ENCODE results near the gene GATA2.

Gene GATA2

DNA sequence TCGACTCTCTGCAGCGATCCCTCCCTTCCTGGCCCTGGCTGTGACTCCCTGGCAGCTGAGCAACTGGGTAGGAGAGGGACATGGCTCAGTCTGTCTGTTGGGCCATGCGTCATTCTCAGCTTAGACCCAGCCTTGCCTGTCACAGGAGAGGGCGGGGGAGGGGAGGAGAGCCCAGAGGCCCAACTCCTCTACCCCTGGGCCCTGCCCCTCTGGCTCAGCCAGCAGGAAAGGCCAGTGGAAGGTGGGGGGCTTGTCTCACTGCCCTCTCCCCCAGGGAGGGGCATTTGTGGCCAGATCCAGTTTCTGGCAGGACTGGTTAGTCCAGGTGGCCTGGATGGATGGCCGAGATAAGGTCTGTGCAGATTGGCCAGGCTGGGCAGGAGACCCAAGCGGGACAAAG, 57.9 kb downstream of the GATA2 start:
- DNase-seq (ENCODE audit: low spot score) = no peak

DNA sequence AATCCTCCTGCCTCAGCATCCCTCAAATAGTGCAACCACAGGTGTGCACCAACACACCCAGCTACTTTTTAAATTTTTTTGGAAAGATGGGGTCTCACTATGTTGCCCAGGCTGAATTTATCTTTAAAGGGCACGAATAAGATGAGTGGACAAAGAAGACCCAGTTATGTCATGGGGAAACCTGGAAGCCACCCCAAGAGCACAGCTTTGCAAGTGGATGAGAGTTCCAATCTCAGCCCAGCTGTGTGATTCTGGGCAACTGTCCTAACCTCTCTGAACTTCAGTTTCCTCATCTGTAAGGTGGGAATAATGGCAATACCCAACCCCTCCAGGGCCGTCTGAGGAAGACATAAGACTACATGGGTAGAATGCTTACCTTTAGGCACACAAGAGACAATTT, 58.5 kb downstream of the GATA2 start:
- H3K27ac ChIP-seq = no peak overlapping the region
- ChIA-PET CTCF (interaction anchor here (0.6 to 0.7 kb wide), 2 partner anchors 18 to 150 kb away, joined by 3 to 6 read pairs; no protein-coding TSS in a partner anchor), POLR2A (ENCODE audit: low non-redundant PET) (no interaction called here)
- TF ChIP-seq, protein P1, sequence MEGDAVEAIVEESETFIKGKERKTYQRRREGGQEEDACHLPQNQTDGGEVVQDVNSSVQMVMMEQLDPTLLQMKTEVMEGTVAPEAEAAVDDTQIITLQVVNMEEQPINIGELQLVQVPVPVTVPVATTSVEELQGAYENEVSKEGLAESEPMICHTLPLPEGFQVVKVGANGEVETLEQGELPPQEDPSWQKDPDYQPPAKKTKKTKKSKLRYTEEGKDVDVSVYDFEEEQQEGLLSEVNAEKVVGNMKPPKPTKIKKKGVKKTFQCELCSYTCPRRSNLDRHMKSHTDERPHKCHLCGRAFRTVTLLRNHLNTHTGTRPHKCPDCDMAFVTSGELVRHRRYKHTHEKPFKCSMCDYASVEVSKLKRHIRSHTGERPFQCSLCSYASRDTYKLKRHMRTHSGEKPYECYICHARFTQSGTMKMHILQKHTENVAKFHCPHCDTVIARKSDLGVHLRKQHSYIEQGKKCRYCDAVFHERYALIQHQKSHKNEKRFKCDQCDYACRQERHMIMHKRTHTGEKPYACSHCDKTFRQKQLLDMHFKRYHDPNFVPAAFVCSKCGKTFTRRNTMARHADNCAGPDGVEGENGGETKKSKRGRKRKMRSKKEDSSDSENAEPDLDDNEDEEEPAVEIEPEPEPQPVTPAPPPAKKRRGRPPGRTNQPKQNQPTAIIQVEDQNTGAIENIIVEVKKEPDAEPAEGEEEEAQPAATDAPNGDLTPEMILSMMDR (conservative IDR thresholded peaks at IDR 0.05; ENCODE audit: low read depth) = no peak
- no peak for DNase-seq (ENCODE audit: low spot score)

More for the DNA sequence above, 57.9 kb downstream of the GATA2 start:
- ChIA-PET POLR2A (ENCODE audit: low non-redundant PET) (no interaction called here), CTCF (interaction anchor here (0.6 kb wide), 1 partner anchor 18 kb away, joined by 6 read pairs; no protein-coding TSS in a partner anchor)
- H3K27ac ChIP-seq = no peak overlapping the region
- TF ChIP-seq, protein P1 (conservative IDR thresholded peaks at IDR 0.05; ENCODE audit: low read depth) = no peak

DNA sequence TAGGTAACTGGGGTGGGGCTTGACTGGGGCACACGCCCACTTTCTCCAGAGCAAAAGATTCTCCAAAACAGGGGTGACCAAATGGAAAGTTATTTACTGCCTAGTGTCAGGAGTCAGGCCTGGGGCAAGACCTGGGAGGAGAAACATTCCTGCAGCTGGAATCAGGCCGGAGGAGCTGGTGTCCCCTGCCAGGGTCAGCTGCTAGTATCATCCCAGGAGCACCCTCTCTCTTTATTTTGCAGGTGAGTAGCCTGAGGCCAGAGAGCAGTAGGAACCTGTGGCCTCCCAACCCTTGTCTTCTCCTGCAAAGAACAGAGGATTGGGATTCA, 59.2 kb downstream of the GATA2 start:
- TF ChIP-seq, protein P1 (conservative IDR thresholded peaks at IDR 0.05; ENCODE audit: low read depth) = no peak
- no peak overlapping the region for H3K27ac ChIP-seq
- DNase-seq (ENCODE audit: low spot score) = peak; percentile 47
- CTCF ChIA-PET = interaction anchor here (0.7 to 1.5 kb wide), 3 partner anchors 63 to 1090 kb away, joined by 3 to 5 read pairs (median 3); no protein-coding TSS in a partner anchor
- POLR2A ChIA-PET (ENCODE audit: low non-redundant PET) = no interaction called here

DNA sequence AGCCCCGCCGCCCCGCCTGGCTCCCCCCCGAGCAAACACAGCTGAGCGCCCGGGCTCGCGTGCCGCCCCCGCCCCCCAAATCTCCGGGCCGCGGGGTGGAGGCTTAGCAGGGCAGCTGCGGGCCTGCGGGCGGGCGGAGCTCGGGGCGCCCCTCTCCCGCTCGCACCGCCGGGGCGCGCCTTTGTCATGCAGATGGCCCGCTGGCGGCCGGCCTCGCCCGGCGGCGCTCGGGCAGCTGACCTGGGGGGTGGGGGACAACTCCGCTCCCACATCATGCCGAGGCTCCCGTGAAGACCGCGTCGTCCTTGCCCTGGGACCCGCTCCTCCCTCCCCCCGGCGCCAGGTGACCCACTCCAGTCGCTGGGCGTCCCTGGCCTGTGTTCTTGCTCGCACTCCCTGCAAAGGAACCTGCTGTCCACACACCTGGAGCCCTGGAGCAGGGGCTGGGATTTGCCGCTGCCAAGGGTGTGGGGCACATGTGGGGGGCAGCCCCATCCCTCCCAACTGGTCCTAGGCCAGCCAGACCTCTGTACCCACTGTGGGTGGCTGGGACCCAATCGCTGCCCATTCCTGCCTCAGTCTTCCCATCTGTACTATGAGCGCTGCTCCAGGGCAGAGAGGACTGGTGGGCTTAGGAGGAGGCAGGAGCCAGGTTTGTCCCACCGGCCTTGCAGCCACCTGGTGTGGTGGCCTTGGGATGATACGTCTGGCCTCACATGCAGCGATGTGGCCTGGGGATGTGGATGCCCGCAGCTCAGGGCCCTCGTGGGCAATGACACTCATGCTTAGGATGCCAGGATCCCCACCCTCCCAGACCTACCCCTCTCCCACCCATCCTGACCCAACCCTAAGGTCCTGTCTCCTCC, 59.8 kb downstream of the GATA2 start:
- ChIA-PET POLR2A (ENCODE audit: low non-redundant PET) (no interaction called here), CTCF (interaction anchor here (0.5 to 1.5 kb wide), 3 partner anchors 64 to 1090 kb away, joined by 3 to 5 read pairs (median 3); no protein-coding TSS in a partner anchor)
- DNase-seq (ENCODE audit: low spot score) = no peak
- no peak overlapping the region for H3K27ac ChIP-seq
- TF ChIP-seq, protein P1 (conservative IDR thresholded peaks at IDR 0.05; ENCODE audit: low read depth) = no peak

DNA sequence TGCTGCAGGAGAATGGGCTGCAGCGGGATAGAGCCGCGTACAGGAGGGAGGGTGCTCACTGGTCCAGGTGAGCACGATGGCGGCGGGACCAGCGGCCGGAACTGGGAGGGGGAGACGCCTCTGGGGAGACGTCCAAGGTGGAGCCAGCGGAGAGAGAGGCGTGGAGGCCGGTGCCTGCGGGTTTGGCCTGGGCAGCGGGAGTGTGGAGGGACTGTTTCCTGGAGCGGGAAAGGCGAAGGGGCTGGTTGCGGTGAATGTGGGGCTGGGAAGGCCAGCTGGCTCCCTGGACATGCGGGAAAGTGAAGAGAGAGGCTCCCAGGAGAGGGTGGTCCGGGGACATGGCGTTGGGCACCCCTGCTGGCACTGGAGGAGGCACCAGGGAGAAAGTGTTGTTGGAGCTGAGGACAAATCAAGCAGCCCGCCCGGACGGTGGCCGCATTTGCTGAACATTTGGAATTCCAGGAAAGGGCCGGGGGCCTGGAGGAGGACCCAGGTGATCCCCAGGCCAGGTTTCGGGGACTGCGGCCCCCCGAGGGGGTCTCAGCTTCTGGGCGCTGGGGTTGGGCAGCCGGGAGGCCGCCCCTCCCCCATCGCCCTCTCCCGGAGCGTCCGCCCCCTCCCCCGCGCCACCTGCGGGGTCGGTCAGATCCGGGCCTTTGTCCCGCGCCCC, 60.6 kb downstream of the GATA2 start:
- TF ChIP-seq, protein P1 (conservative IDR thresholded peaks at IDR 0.05; ENCODE audit: low read depth) = no peak
- H3K27ac ChIP-seq = no peak overlapping the region
- ChIA-PET POLR2A (ENCODE audit: low non-redundant PET) (no interaction called here), CTCF (interaction anchor here (0.5 to 1.5 kb wide), 3 partner anchors 65 to 103 kb away, joined by 3 to 5 read pairs (median 3); no protein-coding TSS in a partner anchor)
- no peak for DNase-seq (ENCODE audit: low spot score)

DNA sequence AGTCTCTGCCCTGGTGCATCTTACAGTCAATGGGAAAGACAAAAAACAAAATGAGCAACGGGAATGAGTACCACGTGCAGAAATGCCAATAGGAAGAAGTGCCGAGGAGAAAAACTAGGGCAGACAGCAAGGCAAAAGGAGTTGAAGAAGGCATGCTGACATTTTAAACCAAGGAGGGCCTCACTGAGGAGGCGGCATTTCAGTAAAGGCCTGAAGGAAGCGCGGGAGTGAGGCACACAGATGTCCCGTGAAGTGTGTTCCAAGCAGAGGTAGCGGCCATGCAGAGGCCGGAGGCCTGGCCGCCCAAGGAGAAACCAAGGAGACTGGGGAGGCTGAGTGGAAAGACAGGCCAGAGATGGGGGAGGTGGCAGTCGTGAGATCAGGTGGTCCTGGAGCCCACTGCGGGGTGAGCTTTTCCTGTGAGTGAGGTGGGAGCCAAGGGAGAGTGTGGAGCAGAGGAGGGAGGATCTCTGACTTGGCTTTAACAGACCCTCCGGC, 61.1 kb downstream of the GATA2 start:
- ChIA-PET POLR2A (ENCODE audit: low non-redundant PET) (no interaction called here), CTCF (interaction anchor here (0.6 kb wide), 1 partner anchor 71 kb away, joined by 3 read pairs; no protein-coding TSS in a partner anchor)
- TF ChIP-seq, protein P1 (conservative IDR thresholded peaks at IDR 0.05; ENCODE audit: low read depth) = no peak
- DNase-seq (ENCODE audit: low spot score) = no peak
- no peak overlapping the region for H3K27ac ChIP-seq
